HG02678 (cell line): Measurements from ENCODE around the gene APOB.

Experiments used
- ATAC-seq: cut with Tn5 transposase; IDR thresholded peaks from one replicate; pipeline ENCODE4 v1.9.1; 2021; ENCODE audit warnings: mild to moderate bottlenecking, moderate library complexity; ENCODE audit not compliant: unreplicated experiment

The APOB gene

DNA sequence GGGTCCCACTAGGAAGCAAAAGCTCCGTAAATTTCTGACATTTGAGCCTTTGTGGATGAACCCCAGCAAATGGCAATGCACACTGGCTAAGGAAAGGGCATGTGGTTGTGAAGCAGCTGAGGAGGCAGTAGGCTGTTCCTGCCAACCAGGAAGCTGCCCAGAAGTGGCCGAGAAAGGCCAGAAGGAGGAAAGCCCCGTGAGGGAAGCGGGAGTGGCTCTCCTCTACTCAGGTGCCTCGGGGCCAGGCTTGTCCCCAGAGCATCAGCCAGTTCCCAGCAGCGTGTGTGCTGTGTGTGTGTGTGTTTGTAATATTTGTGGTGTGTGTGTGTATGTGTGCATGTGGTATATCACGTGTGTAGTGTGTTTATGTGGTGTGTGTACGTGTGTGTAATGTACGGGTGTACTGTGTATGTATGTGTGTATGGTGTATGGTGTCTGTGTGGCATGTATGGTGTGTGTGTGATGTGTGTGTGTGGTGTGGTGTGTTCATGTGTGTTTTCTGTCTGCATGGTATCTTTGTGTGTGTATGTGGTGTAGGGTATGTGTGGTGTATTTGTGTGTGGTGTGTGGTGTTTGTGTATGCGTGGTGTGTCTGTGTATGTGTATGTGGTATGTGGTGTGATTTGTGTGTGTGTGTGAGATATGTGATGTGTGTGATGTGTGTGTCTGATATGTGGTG, 90.6 kb downstream of the APOB start:
- ATAC-seq, result no peak
